T-helper 17 cell (primary cell): Measurements from ENCODE around the gene NAV2. TPM values are rescaled to one million over a fixed set of nuclear protein-coding genes. Genes with fewer than 3 reads are reported as not detected.
A peak's percentile ranks its signal among the peaks of the same experiment; 100 is the strongest.

Source experiments
- ATAC-seq: fragments of 150-1000 bp; cut with Tn5 transposase; 2 replicates; pipeline ENCODE4 v1.10.0; 2021; ENCODE audit warnings: mild to moderate bottlenecking, moderate library complexity
- DNase-seq, 3 donors: peaks; one replicate each; pipeline versions ENCODE4 v3.0.0 to v3.0.0-alpha.2; 2020 to 2021
- H3K9me3 ChIP-seq: one replicate; pipeline ENCODE4 v1.7.0; 2013; ENCODE audit warnings: low read length, mild to moderate bottlenecking; ENCODE audit not compliant: control insufficient read depth, poor library complexity, severe bottlenecking
- H3K27ac Mint-ChIP-seq: one replicate; pipeline ENCODE4 v1.8.0; 2022; ENCODE audit warnings: mild to moderate bottlenecking, moderate library complexity, mixed read lengths
- H3K27me3 Mint-ChIP-seq: one replicate; pipeline ENCODE4 v1.8.0; 2022; ENCODE audit warnings: mixed read lengths
- H3K36me3 Mint-ChIP-seq: one replicate; pipeline ENCODE4 v1.8.0; 2022; ENCODE audit warnings: low read depth, mixed read lengths
- H3K4me1 Mint-ChIP-seq: one replicate; pipeline ENCODE4 v1.8.0; 2022; ENCODE audit warnings: mild to moderate bottlenecking, mixed read lengths
- H3K4me3 Mint-ChIP-seq: one replicate; pipeline ENCODE4 v1.8.0; 2022; ENCODE audit warnings: mild to moderate bottlenecking, moderate library complexity, mixed read lengths
- total RNA-seq, 4 donors: library from RNA in 2 of 4; stranded (reverse) in 2 of 4; gene quantifications; one replicate each; pipeline ENCODE4 v1.2.3 and lab custom pipeline; 2022 to 2026

Gene NAV2
- total RNA-seq, 2 donors from 2014 or later: 0.96 to 1.3 TPM

DNA sequence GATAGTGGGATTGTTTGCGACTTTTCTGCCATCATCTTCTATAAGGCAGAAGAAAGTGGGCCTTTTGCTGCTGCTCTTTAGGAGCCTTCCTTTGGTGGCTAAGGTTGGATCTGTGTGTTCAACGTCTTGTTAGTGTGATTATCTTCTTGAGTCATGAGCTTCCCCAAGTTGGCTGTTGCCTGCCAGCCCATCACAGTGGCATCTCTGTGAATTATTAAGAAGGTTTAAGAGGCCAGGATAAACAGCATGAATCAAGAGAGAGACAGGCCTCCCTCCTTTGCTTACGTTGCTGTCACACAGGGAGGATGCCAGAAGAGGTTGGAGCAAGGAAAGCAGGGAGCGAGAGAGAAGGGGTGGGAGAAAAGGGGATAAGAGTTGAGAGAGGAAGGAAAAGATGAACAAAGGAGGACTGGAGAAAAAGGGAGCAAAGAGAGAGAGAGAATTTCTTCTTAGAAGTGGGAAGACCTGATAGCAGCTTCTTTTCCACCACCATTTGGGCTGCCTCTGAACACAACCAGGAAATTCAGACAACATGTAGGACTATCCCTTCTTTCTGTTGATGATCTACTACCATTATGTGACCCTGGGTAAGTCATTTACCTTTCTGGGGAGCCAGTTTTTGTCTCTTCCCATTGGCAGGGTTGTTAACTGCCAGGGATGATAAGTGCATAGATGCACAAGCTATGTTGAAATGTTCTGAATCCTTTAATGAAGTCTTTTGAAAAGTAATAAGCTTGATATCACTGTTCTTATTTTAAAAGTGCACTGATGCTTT, 126.5 kb downstream of the NAV2 start:
- no peak overlapping the region for H3K4me3 Mint-ChIP-seq
- peaks cover 9% of the 10 kb centered on the region for H3K4me1 Mint-ChIP-seq

GRCh38 chr11:19840961-19841360, 128.3 kb downstream of the NAV2 start:
- H3K4me3 Mint-ChIP-seq: no peak overlapping the region
- ATAC-seq (no peak), DNase-seq (no peak)
- no peak overlapping the region for H3K27ac Mint-ChIP-seq
- H3K27me3 Mint-ChIP-seq: no peaks in the 10 kb centered on the region
- H3K36me3 Mint-ChIP-seq: no peaks in the 10 kb centered on the region
- H3K4me1 Mint-ChIP-seq: peaks cover 9% of the 10 kb centered on the region
- no peaks in the 10 kb centered on the region for H3K9me3 ChIP-seq

More for the DNA sequence above, 126.5 kb downstream of the NAV2 start:
- DNase-seq: no peak
- Mint-ChIP-seq H3K27me3 (no peaks in the 10 kb centered on the region), H3K27ac (no peak overlapping the region), H3K36me3 (no peaks in the 10 kb centered on the region)
- H3K9me3 ChIP-seq: no peaks in the 10 kb centered on the region
- no peak for ATAC-seq

- H3K9me3 ChIP-seq: no peaks in the 10 kb centered on the region
- H3K27ac Mint-ChIP-seq: no peak overlapping the region
- ATAC-seq (no peak), DNase-seq (no peak)
- no peaks in the 10 kb centered on the region for H3K36me3 Mint-ChIP-seq
- H3K27me3 Mint-ChIP-seq: no peaks in the 10 kb centered on the region
- peaks cover 9% of the 10 kb centered on the region for H3K4me1 Mint-ChIP-seq
- H3K4me3 Mint-ChIP-seq: no peak overlapping the region
These were observed 129.9 kb downstream of the NAV2 start for GRCh38 chr11:19842505-19842904.

DNA sequence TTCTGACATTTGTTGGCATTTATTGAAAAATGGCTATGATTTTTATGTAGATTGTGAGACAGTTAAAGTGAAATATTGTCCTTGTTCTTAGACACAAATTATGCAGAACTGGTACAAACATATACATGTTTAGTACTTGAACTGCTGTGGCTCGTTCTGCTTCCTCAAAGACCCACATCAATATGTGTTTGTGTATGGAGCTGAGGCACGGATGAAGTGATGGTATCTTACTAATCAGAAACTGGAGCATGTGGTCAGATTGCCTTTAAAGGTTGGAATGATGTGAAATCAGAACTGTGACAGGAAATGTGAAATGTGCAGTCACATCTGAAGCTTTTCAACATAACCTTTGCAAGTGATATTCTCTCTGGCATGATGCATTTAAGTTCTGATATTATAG, 130.4 kb downstream of the NAV2 start:
- no peaks in the 10 kb centered on the region for H3K36me3 Mint-ChIP-seq
- peak overlapping the region; percentile 41 for H3K4me3 Mint-ChIP-seq
- H3K27ac Mint-ChIP-seq: no peak overlapping the region
- H3K9me3 ChIP-seq: no peaks in the 10 kb centered on the region
- peaks cover 8% of the 10 kb centered on the region for H3K4me1 Mint-ChIP-seq
- DNase-seq (no peak), ATAC-seq (no peak)
- no peaks in the 10 kb centered on the region for H3K27me3 Mint-ChIP-seq

DNA sequence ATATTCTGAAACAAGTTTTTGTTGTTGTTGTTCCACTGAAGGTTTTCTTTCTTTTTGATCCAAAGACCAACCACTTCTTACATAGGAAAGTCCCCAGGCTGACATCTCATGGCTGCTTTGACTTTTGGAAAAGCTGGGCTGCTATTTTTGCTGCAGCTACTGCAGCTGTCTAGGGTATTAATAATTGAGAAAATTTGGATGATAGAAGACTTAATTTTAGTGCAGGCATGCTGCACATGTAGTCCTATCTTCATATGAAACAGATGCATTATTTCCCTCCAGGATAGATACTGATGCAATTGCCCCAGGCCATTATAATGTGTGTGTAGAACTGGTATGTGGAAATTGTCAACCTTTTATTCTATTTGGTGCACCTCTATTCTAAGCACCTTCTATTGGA, 131.4 kb downstream of the NAV2 start:
- no peak overlapping the region for H3K4me3 Mint-ChIP-seq
- H3K36me3 Mint-ChIP-seq: no peaks in the 10 kb centered on the region
- DNase-seq (no peak), ATAC-seq (no peak)
- H3K27me3 Mint-ChIP-seq: no peaks in the 10 kb centered on the region
- H3K27ac Mint-ChIP-seq: no peak overlapping the region
- H3K9me3 ChIP-seq: no peaks in the 10 kb centered on the region
- peaks cover 6% of the 10 kb centered on the region for H3K4me1 Mint-ChIP-seq

DNA sequence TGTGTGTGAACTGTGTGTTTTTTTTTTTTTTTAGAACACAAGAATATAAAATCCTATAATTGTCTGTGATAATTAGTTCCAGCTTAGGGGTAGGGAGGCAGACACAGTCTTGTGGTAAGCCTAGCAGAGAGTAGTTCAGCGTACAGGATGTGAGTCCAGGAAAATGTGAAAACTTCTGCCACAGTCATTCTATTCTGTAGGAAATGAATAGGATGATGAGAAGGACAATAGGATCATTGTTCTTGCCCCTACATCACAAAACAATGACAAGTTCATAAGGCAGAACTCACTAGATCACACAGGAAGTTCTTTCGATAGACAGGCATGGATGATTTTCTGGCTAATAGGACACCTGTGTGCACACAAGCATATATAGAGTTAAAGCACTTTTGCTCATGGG, 132.2 kb downstream of the NAV2 start:
- ATAC-seq (no peak), DNase-seq (no peak)
- no peaks in the 10 kb centered on the region for H3K9me3 ChIP-seq
- Mint-ChIP-seq H3K4me1 (peaks cover 7% of the 10 kb centered on the region), H3K27me3 (peaks cover 7% of the 10 kb centered on the region), H3K36me3 (peaks cover 1% of the 10 kb centered on the region), H3K27ac (no peak overlapping the region), H3K4me3 (no peak overlapping the region)

DNA sequence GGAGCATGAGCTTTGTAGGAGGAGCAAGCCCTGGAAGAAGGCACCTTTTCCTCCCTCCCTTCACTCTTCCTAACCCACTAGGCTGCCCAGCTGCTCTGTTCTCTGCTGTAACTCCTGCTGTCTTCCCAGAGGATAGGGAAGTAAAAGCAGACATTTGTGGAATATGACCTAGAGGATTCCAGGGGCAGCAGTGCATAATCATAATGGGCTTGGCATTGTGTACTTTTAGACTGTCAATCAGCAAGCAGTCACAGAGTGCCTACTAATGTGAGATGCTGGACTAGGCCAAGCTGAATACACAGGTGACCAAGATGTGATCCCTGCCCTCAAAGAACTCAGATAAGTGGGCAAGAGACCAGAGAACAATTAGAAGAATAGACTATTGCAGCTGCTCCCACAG, 133.0 kb downstream of the NAV2 start:
- Mint-ChIP-seq H3K4me1 (peaks cover 9% of the 10 kb centered on the region), H3K27ac (no peak overlapping the region)

DNA sequence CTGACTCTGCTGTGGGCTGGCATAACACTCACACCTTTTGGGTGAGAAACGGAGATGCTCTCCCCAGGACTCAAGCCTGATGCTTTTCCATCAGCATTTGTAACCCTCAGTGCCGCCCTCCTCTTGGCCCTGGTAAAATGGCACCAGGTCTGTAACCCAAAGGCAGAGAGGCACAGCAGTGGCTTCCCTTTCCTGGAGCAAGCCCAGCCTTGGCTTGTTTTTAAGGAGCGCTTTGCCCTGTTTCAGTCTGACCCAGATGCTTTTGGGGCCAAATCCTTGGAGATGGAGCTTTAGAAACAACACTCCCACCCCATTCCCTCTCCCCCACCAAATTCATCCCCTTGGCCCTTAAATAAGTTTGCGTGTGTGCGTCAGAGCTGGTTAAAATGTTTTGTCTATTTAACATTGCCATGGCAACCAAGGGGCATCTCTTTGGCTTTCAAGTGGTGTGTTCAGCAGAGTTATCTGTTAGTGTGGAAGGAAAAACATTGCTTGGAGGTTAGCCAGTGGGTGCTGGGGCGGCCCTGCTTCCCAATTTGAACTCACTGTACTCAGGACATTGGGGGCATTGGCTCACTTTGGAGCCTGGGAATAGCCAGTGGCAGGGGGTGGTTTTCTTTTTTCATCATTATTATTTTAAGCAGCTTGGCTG, 134.1 kb downstream of the NAV2 start:
- H3K27me3 Mint-ChIP-seq: peaks cover 10% of the 10 kb centered on the region
- no peaks in the 10 kb centered on the region for H3K9me3 ChIP-seq
- H3K4me3 Mint-ChIP-seq: no peak overlapping the region
- no peak for ATAC-seq
- H3K27ac Mint-ChIP-seq: no peak overlapping the region
- H3K36me3 Mint-ChIP-seq: peaks cover 2% of the 10 kb centered on the region
- H3K4me1 Mint-ChIP-seq: peaks cover 9% of the 10 kb centered on the region
- DNase-seq: no peak

More for the DNA sequence above, 133.0 kb downstream of the NAV2 start:
- Mint-ChIP-seq H3K36me3 (peaks cover 2% of the 10 kb centered on the region), H3K4me3 (no peak overlapping the region), H3K27me3 (peaks cover 10% of the 10 kb centered on the region)
- DNase-seq (no peak), ATAC-seq (no peak)
- no peaks in the 10 kb centered on the region for H3K9me3 ChIP-seq

- DNase-seq (no peak), ATAC-seq (no peak)
- Mint-ChIP-seq H3K27ac (no peak overlapping the region), H3K36me3 (peaks cover 2% of the 10 kb centered on the region), H3K4me3 (no peak overlapping the region), H3K27me3 (peaks cover 10% of the 10 kb centered on the region), H3K4me1 (peaks cover 2% of the 10 kb centered on the region)
- H3K9me3 ChIP-seq: no peaks in the 10 kb centered on the region
These were observed 135.6 kb downstream of the NAV2 start for GRCh38 chr11:19848219-19848618.

DNA sequence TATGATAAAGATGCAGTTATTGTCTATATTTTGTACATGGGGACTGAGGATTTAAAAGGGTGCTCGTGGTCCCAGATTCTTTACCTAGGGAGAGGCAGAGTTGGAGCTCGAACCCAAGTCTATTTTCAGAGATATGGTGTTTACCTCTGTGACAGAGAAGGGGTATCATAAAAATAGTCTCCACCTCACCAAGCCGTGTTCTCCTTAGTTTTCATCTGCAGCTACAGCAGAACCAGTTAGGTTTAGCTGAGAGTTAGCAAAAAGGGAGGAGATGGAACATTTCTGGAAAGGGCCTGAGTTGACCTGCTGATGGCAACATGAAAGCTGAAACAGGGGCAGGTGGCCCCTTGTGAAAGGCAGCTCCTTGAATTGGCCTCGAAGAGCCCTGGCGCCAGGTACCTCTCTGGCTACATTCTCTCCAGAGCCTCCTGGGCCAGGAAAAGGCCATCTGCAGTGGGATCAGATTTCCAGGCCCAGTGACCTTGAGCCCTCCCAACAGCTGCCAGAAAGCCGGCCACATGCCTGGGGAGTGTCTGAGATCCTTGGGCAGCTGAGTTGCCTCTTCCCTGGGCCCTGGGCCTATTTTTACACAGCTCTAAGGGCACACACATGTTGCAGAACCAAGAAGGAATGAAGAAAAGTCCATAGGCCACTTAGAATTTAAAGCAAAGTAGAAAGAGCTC, 136.6 kb downstream of the NAV2 start:
- H3K4me1 Mint-ChIP-seq: peaks cover 2% of the 10 kb centered on the region
- DNase-seq (no peak), ATAC-seq (no peak)
- peaks cover 2% of the 10 kb centered on the region for H3K36me3 Mint-ChIP-seq
- H3K27me3 Mint-ChIP-seq: peaks cover 10% of the 10 kb centered on the region
- H3K9me3 ChIP-seq: no peaks in the 10 kb centered on the region
- H3K27ac Mint-ChIP-seq: no peak overlapping the region
- H3K4me3 Mint-ChIP-seq: no peak overlapping the region

DNA sequence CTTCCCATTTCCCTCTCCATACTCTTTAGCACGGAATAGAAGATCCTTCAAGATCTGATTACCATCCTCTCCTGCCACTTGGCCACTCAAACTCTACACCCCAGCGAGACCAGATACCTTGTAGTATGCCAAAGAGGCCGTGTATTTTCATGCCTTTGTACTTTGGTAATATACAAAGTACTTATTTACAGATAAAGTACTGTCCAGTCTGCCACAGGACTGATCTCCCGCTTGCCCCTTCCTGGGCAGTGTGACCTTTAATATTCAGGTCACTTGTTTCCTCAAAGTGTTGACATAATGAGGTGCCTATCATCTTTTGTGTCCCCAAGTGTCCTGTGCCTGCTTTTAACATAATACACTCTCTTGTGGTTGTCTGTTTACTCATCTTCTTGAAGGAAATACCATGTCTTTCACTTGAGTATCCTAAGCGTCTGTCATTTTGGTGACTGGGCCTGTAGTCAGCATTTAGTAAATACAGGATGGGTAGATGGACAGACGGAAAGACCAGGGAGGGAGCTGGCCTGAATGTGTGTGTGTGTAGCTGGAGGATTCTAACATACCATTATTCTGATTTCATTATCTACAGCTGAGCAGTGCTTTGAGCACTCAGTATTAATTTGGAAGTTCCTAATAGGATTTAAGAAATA, 137.4 kb downstream of the NAV2 start:
- peaks cover 10% of the 10 kb centered on the region for H3K27me3 Mint-ChIP-seq

DNA sequence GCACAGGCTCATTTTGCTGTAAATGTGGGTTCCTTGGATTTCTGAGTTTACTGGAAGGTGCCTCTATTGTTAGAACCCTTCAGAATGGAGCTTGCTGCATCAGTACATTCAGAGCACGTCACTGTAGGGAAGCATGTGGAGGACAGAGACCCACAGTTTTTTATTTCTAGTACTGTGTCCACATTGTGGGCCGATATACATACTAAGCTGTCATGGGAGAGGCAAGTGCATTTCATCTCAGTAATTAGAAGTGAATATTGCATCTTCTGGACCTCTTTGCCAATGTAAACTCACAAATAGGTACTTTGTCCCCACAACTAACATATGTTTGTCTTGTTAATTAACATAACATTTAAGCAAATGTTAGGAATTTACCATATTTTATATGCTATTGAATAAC, 139.7 kb downstream of the NAV2 start:
- no peaks in the 10 kb centered on the region for H3K9me3 ChIP-seq
- no peak overlapping the region for H3K27ac Mint-ChIP-seq
- peaks cover 2% of the 10 kb centered on the region for H3K36me3 Mint-ChIP-seq
- H3K4me1 Mint-ChIP-seq: peaks cover 2% of the 10 kb centered on the region
- H3K27me3 Mint-ChIP-seq: peaks cover 17% of the 10 kb centered on the region
- DNase-seq (no peak), ATAC-seq (no peak)
- H3K4me3 Mint-ChIP-seq: no peak overlapping the region

More for the DNA sequence above, 137.4 kb downstream of the NAV2 start:
- H3K4me3 Mint-ChIP-seq: peak overlapping the region; percentile 60
- DNase-seq: no peak
- H3K27ac Mint-ChIP-seq: no peak overlapping the region
- ATAC-seq: no peak
- peaks cover 2% of the 10 kb centered on the region for H3K36me3 Mint-ChIP-seq
- no peaks in the 10 kb centered on the region for H3K9me3 ChIP-seq
- H3K4me1 Mint-ChIP-seq: peaks cover 2% of the 10 kb centered on the region

GRCh38 chr11:19853016-19853415, 140.4 kb downstream of the NAV2 start:
- DNase-seq (no peak), ATAC-seq (no peak)
- Mint-ChIP-seq H3K4me3 (no peak overlapping the region), H3K4me1 (peaks cover 2% of the 10 kb centered on the region), H3K27ac (no peak overlapping the region), H3K27me3 (peaks cover 18% of the 10 kb centered on the region), H3K36me3 (peaks cover 2% of the 10 kb centered on the region)
- no peaks in the 10 kb centered on the region for H3K9me3 ChIP-seq
